GM19023 (cell line): Measurements from ENCODE around the gene SLC35G2.
"Not testable (repeated sequence)": the region's sequence is repeated elsewhere in the genome, so short reads cannot be mapped to it uniquely, and the experiment has no call there.

Experiments used
- ATAC-seq: cut with Tn5 transposase; IDR thresholded peaks from one replicate; pipeline ENCODE4 v1.9.1; 2021; ENCODE audit warnings: mild to moderate bottlenecking, moderate library complexity; ENCODE audit not compliant: unreplicated experiment

SLC35G2 gene

DNA sequence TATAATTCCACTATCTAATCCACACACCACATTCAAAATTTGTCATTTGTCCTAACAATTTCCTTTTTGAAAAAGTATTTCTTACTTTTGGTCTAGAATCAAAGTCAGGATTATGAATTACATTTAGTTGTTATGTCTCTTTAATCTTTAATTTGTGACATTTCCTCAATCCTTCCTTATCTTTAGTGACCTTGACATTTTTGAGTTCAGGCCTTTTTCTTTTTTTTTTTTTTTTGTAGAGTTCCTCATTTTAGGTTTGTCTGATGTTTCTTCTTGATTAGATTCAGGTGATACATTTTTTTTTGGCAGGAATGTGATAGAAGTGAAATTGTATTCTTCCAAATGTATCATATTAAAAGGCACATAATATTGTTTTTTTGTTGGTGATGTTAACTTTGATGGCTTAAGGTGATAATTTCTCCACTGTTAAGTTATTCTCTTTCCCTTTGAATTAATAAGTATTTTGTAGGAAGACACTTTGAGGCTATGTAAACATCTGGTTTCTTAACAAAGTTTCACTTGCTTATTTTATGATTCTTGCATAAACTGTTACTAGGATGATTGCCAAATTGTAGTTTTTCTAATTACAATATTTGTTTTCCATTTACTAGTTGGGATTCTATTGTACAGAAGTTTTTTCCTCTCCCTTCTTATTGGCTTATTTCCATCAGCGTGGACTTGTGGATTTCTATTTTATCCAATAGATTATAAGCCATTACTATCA lies 16.3 kb downstream of the SLC35G2 start:
- no peak for ATAC-seq

GRCh38 chr3:136835813-136836510 lies 17.0 kb downstream of the SLC35G2 start:
- no peak for ATAC-seq

- ATAC-seq = no peak
Measured at GRCh38 chr3:136836511-136837156, 17.7 kb downstream of the SLC35G2 start.

DNA sequence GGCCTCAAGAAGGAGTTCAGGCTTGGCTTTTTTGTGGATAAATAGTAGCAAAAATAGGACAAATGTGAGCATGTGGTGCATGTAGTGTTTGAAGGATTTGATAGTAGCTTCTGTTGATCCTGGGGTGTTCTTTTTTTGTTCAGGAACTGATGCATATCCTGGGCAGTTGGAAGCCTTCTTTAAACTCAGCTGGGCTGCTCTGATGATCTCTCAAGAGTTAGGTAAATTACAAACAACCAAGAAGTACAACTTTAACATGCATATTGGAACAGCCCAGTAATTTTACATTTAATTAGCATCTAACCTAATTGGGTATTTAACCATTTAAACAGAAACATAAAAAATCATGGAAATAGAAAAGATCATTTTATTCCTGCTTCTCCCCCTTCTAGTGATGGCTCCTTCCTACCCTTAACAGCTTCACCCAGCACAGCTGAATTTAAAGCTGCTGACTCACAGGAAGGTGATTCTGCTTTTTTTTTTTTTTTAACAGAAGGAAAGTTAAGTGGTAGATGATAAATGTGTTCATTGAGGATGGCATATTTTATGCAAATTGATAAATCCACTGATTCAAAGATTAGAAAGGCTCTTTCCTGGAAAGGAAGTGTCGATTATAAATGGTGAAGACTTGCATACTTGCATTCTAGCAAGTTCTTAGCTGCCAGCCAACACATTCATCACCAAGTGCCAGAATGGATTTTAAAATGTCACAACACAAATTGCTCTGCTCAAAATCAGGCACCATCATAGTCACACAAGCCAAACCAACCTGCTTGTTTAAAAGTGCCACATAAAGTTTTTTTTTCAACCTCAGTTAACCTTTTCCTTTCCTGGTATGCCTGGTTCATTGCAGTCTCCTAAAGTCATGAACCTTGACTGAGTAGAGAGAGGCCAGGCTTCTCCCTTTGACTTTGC lies 20.0 kb downstream of the SLC35G2 start:
- ATAC-seq = no peak

DNA sequence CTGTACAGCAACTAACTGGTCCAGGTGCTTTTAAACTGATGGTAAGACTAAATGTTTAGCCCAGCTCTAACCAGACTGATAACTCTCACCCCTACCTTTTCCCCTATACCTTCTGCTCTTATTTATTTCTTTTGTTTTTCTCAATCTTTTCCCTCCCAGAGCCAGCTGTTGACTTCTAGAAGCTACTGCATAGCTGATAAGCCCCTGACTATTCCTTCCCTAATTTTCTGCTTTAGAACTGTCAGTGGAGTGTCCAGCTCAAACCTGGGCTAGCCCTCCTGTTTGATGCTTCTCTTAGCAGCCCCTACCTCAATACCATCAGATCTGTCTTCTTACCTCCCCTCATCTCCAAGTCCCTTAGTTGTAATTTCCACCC lies 20.6 kb downstream of the SLC35G2 start:
- ATAC-seq = no peak

DNA sequence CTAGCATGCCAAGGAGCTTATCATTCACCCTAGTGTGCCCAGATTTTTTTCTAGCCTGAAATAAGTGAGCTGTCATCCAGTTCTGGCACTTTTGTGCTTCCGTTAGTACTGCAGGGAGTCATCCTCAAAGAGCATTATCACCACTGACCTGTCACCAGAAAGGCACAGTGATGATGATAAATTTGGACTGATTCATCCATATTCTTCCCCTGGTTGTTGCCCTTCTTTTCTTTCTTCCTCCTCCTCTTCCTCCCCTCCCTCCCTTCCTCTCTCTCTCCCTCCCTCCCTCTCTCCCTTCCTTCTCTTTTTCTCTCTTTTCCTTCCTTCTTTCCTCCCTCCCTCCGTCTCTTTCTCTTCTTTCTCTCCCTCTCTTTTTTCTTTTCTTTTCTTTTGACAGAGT lies 21.3 kb downstream of the SLC35G2 start:
- no peak for ATAC-seq

DNA sequence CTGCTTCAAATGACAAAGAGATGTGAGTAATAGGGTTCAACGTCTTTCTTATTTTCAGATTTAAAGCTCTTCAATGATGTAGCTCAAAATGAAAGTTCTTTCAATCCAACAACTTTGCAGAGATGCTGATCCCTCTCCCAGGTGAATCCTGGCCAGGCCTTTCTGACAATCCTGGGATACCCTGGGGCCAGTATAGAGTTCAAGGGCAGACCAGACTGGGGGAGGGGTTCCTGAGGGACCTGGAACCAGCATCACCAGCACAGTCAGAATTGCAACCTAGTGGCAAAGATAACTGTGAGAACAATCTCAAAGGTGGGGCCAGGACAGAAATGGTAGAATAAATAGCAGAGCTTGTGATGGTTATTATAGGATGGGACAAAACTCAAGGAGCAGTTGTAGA lies 23.4 kb downstream of the SLC35G2 start:
- ATAC-seq = no peak

GRCh38 chr3:136844724-136845123 lies 25.8 kb downstream of the SLC35G2 start:
- no peak for ATAC-seq

DNA sequence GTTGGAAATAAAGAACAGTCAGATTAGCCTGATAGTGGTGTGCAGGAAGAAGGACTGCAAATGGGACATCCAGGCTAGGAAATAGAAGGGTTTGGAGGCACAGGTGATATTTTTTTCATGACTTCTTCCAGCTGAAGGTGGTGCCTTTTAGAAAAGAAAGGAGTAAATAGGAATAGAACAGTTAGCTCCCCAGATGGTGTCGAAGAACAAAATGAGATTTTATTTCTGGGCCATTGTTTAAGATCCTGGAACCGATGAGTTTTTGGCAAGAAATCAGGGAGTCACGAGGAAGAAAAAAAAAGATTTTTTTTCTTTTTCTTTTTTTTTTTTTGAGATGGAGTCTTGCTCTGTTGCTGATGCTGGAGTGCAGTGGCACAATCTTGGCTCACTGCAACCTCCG lies 33.3 kb downstream of the SLC35G2 start:
- ATAC-seq = no peak

DNA sequence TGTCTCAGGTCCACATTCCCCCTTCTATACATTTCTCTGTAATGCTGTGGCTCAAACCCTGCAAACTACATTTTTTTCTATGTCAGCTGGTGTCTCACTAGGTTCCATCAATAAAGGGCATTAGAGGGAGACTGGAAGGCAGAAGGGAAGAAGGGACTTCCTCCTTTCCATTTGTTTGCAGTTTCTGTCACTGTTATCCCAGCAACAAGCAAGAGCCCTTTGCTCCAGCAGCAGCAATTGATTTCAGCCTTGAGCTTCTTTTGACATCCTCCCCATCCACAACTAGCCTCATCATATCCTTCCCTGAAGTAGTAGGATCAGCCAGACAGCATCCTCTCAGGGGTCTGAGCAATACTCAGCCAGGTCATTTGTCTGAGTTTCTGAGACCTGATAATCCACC lies 37.7 kb downstream of the SLC35G2 start:
- no peak for ATAC-seq

- no peak for ATAC-seq
Measured at GRCh38 chr3:136858381-136858780, 39.5 kb downstream of the SLC35G2 start.

- no peak for ATAC-seq
Measured at GRCh38 chr3:136860541-136860940, 41.6 kb downstream of the SLC35G2 start.

DNA sequence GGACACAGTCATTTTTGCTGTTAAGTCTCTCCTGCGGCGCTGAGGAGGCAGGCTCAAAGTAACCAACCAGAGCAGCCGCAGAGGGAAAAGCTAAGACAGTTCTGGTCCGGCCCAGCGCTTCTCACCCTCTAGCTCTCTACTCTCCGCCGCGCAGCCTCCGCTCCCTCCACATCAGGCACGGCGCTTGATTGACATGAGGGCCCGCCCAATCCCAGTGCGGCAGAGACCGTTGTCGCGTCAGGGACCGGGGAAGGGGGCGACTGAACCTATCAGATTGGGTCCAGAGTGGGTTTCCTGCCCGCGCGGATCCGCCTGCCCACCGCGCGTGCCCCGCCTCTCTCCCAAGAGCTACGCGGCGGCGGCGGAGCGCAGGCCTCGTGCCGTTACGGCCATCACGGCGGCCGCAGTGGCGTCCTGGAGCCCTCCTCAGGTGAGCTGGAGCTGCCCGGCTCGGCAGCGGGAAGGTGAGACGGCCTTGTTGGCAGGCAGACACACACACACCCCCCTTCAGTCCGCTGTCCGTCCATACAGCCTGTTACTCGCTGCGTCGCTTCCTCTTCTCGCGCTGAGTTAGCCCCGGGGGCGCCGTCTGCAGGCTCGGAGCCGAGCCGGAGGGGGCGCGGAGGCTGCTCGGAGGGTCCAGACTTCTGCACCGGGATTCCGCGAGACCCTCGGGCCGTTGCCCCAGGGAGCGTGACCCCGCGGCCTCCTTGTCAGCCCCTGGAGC lies 43.1 kb downstream of the SLC35G2 start, which contains the start of gene NCK1:
NCK1 (plus strand) TSS at position 319 of the 727 bp plus-strand sequence. CDS start 65,794 bp downstream, outside the sequence.
- peak; percentile 97 for ATAC-seq

DNA sequence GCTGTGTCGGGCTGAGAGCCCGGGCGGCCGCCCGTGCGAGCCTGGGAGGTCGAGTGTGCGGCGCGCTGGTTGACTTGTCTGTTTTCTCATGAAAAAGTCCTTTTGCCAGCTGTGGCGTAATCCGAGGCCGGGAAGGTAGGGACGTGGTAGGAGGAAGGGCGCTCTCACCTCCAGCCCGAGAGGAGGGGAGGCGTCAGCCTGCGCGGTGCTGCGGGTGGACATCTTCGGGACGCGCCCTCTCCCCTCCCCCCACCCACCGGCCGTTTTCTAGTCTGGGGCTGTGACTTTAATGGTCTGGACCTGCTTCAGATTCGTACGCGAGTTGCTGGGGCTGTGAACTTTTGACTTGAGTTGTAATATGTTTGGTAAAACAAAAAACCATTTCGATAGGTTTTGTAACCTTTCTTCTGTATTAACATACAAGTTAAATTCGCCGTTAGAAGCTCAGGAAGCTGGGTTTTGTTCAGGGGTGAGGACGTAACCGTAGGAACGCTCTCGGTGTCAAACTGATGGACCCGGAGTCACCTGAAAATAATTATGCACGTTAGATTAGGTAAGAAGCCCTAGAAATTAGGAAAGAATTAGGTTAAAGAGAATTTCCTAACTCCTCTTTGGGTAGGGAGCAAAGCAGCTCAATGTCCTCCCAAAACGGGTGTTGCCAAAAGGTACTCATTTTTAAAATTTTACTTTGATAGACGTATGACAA lies 43.8 kb downstream of the SLC35G2 start:
- ATAC-seq = peak; percentile 23

GRCh38 chr3:136869282-136869681 lies 50.4 kb downstream of the SLC35G2 start:
- no peak for ATAC-seq

DNA sequence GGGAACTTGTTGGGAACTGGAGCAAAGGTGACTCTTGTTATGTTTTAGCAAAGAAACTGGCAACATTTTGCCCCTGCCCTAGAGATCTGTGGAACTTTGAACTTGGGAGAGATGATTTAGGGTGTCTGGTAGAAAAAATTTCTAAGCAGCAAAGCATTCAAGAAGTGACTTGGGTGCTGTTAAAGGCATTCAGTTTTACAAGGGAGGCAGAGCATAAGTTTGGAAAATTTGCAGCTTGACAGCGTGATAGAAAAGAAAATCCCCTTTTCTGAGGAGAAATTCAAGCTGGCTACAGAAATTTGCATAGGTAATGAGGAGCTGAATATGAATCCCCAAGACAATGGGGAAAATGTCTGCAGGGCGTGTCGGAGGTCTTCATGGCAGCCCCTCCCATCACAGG lies 53.3 kb downstream of the SLC35G2 start:
- ATAC-seq = not testable (repeated sequence)

DNA sequence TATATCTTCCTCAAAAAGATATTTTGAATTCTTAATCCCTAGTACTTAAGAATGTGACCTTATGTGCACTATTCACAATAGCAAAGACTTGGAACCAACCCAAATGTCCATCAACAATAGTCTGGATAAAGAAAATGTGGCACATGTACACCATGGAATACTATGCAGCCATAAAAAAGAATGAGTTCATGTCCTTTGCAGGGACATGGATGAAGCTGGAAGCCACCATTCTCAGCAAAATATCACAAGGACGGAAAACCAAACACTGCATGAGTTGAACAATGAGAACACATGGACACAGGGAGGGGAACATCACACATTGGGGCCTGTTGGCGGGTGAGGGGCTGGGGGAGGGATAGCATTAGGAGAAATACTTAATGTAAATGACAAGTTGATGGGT lies 60.6 kb downstream of the SLC35G2 start:
- not testable (repeated sequence) for ATAC-seq

GRCh38 chr3:136882571-136882970 lies 63.6 kb downstream of the SLC35G2 start:
- no peak for ATAC-seq

- no peak for ATAC-seq
Measured at GRCh38 chr3:136883967-136884720, 65.2 kb downstream of the SLC35G2 start.
